Naive thymus-derived CD8-positive, alpha-beta T cell (primary cell): ENCODE results near the gene NACA. TPM values are rescaled to one million over a fixed set of nuclear protein-coding genes. Genes with fewer than 3 reads are reported as not detected.
"Not testable (repeated sequence)": the region's sequence is repeated elsewhere in the genome, so short reads cannot be mapped to it uniquely, and the experiment has no call there.

Source experiments
- ATAC-seq, 2 donors: fragments of 150-1000 bp; cut with Tn5 transposase in 1 of 2; sonication (Bioruptor Pico), chemical (Tn5 transposase) in 1 of 2; 1 replicate in 1 of 2; 2 replicates in 1 of 2; pipeline ENCODE4 v1.10.0; 2021; ENCODE audit warnings: mild to moderate bottlenecking in 2 of 2, moderate library complexity in 2 of 2
- POLR2A ChIA-PET: fragments of 350-600 bp; sonication (Branson Sonifier 250); formaldehyde crosslinking; loops from one replicate; lab custom pipeline; 2021; ENCODE audit warnings: antibody characterized with exemption; lab: Charles Lee
- DNase-seq, 10 donors: peaks; one replicate each; pipeline versions ENCODE4 v3.0.0 to v3.0.0-alpha.2; 2020 to 2022
- H3K27ac Mint-ChIP-seq, 10 donors: one replicate each; pipeline ENCODE4 v1.8.0; 2020 to 2022; ENCODE audit warnings: mild to moderate bottlenecking in 10 of 10, mixed read lengths in 10 of 10, moderate library complexity in 4 of 10, inconsistent platforms in 1 of 10
- H3K27me3 Mint-ChIP-seq, 5 donors: one replicate each; pipeline ENCODE4 v1.8.0; 2021 to 2022; ENCODE audit warnings: mixed read lengths in 5 of 5
- H3K36me3 Mint-ChIP-seq, 3 donors: one replicate each; pipeline ENCODE4 v1.8.0; 2020 to 2022; ENCODE audit warnings: mixed read lengths in 3 of 3, mild to moderate bottlenecking in 2 of 3, inconsistent platforms in 1 of 3
- H3K4me1 Mint-ChIP-seq, 4 donors: one replicate each; pipeline ENCODE4 v1.8.0; 2021 to 2022; ENCODE audit warnings: mixed read lengths in 4 of 4
- H3K4me3 Mint-ChIP-seq, 10 donors: one replicate each; pipeline ENCODE4 v1.8.0; 2020 to 2022; ENCODE audit warnings: mild to moderate bottlenecking in 10 of 10, mixed read lengths in 10 of 10, moderate library complexity in 6 of 10, inconsistent platforms in 1 of 10
- H3K9me3 Mint-ChIP-seq, 9 donors: one replicate each; pipeline ENCODE4 v1.8.0; 2020 to 2022; ENCODE audit warnings: mixed read lengths in 9 of 9, mild to moderate bottlenecking in 3 of 9, inconsistent platforms in 1 of 9, moderate library complexity in 1 of 9
- polyA plus RNA-seq, 3 donors: library from polyadenylated mRNA; unstranded; fragments of 300-500 nt; fragmentation: Illumina TruSeq; gene quantifications; one replicate each; pipeline ENCODE4 v1.2.3, GENCODE V29; 2021
- total RNA-seq, 8 experiments: library from RNA in 2 of 8; stranded (reverse) in 2 of 8; gene quantifications; one replicate each; pipeline ENCODE4 v1.2.3 and lab custom pipeline; 2021 to 2026

NACA gene
- total and polyA plus RNA-seq, 5 experiments from 2014 or later: 1,330 to 1,474 (median 1,441) TPM

DNA sequence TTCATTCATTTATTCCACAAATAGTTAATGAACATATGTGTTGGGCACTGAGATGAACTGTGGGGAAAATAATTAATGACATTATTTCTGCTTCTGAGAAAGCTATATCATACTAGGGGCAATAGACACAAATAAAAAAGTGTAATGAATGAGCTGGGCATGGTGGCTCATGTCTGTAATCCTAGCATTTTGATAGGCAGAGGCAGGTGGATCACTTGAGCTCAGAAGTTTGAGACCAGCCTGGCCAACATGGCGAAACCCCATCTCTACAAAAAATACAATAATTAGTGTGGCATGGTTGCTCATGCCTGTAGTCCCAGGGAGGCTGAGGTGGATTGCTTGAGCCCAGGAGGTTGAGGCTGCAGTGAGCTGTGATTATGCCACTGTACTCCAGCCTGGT, 32.9 kb upstream of the NACA start:
- DNase-seq, H3K4me3 Mint-ChIP-seq, H3K27me3 Mint-ChIP-seq, ATAC-seq, H3K9me3 Mint-ChIP-seq, POLR2A ChIA-PET, H3K4me1 Mint-ChIP-seq, H3K36me3 Mint-ChIP-seq: not testable (repeated sequence)
- peak overlapping the region in 1 of 10 donors; percentile 1 for H3K27ac Mint-ChIP-seq

DNA sequence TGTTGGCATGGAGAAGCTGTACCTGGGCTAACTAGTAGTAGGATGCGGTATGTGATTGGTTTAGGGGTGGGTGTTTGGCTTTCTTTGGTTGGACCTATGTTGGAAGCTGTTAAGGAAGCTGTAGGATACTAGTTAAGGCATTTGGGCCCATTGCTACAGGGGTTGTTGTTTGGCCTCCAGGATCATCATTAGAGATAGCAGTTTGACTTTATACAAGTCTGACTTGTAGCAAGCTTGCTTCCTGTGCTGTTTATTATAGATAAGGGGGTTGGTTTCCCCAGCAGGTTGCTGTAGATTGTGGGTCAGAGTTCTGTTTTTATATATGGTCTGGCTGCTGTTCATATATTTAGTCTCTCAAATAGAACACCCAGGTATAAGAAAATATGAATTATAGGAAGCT, 28.5 kb upstream of the NACA start:
- ATAC-seq (no peak), DNase-seq (no peak)
- H3K9me3 Mint-ChIP-seq: peaks cover 0 to 2% (median 0%) of the 10 kb centered on the region in 9 donors
- H3K36me3 Mint-ChIP-seq: peaks cover 0 to 18% (median 5%) of the 10 kb centered on the region in 3 donors
- peak overlapping the region in 4 of 10 donors; percentile 21 to 68 (median 41) for H3K27ac Mint-ChIP-seq
- peaks cover 18 to 34% (median 28%) of the 10 kb centered on the region in 4 donors for H3K4me1 Mint-ChIP-seq
- no peaks in the 10 kb centered on the region for H3K27me3 Mint-ChIP-seq
- POLR2A ChIA-PET: interaction anchor here (0.9 to 3.1 kb wide), 3 partner anchors 27 to 32 kb away, joined by 3 to 19 read pairs (median 3); partner anchors contain the start of gene NACA
- peak overlapping the region in 8 of 10 donors; percentile 16 to 83 (median 59) for H3K4me3 Mint-ChIP-seq

DNA sequence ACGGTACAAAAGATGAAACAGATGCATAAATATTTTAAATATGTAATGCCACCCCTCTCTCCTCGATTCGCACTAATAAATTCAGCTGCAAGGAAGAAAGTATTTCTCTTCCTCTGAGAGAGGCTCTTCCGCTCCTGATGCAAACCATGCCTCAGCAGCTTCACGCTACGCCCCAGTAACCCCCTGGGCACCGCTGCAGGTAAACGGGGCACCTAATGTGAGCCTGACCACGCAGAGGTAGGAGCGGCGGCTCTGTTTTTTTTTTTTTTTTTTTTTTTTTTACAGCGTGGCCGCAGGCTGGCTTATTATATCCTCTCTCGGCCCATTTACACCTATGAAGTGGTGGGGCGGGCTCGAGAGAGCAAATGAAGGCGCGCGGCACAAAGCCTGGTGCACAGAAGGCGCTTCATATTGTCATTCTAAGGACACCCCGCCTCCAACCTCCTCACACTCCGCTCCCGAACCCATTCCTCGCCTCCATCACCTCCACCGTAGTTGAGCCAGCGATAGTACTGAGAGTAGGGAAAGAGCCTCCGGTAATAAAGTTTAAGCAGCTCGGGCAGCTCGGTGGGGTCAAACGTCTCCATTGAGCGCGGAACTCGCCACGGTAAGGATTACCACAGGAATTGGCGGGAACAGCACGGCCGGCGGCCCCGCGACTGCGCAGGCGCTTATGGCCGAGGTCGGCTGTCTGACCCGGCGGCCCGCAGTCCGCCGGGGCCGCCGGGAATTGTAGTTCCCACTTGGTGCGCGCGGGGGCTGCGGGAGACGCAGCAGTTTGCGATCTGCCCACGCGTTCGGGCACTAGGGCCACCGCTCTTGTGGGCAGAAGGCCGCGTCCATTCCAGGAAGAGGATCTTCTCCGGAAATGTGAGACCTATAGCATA, 26.9 kb upstream of the NACA start, which contains the start of gene PRIM1:
Gene PRIM1, minus strand, starts transcription at position 612 of the 887 bp plus-strand sequence. Its CDS starts 25 bp downstream, at position 587.
- H3K27ac Mint-ChIP-seq: peak within 1 kb of the TSS; percentile 80 to 97 (median 95)
- peaks cover 0 to 34% (median 15%) of the 10 kb centered on the region in 3 donors for H3K36me3 Mint-ChIP-seq
- POLR2A ChIA-PET: interaction anchor here (0.7 to 3.1 kb wide), 12 partner anchors 26 to 242 kb away, joined by 3 to 19 read pairs (median 4); partner anchors contain the start of genes ATP5F1B, NACA and PTGES3
- ATAC-seq (peak; percentile 84 to 87), DNase-seq (peak; percentile 66 to 87 (median 80))
- H3K4me1 Mint-ChIP-seq: peaks cover 18 to 44% (median 38%) of the 10 kb centered on the region in 4 donors
- peak within 1 kb of the TSS; percentile 93 to 99 (median 95) for H3K4me3 Mint-ChIP-seq
- no peaks in the 10 kb centered on the region for H3K27me3 Mint-ChIP-seq
- no peaks in the 10 kb centered on the region for H3K9me3 Mint-ChIP-seq

DNA sequence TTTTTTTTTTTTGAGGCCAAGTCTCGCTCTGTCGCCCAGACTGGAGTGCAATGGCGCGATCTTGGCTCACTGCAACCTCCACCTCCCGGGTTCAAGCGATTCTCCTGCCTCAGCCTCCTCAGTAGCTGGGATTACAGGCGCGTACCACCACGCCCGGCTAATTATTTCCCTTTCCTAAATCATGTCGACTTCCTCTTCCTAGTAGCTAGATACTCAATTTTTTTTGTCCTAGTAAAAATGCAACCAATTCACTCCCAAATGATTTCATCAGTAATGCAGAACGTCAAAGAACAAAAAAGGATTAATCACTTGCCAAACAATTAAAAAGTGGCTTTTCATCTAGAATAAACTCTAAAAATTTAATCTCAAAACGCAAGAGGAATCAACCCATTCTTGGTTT, 25.5 kb upstream of the NACA start:
- peaks cover 0 to 47% (median 15%) of the 10 kb centered on the region in 3 donors for H3K36me3 Mint-ChIP-seq
- peak overlapping the region in 7 of 10 donors; percentile 13 to 97 (median 89) for H3K27ac Mint-ChIP-seq
- POLR2A ChIA-PET: interaction anchor here (0.7 to 3.1 kb wide), 5 partner anchors 25 to 302 kb away, joined by 3 to 19 read pairs (median 4); partner anchors contain the start of genes NACA and PTGES3
- H3K4me3 Mint-ChIP-seq: peak overlapping the region in 3 of 10 donors; percentile 94 to 96 (median 95)
- H3K4me1 Mint-ChIP-seq: peaks cover 18 to 47% (median 42%) of the 10 kb centered on the region in 4 donors
- not testable (repeated sequence) for H3K27me3 Mint-ChIP-seq, DNase-seq, ATAC-seq, H3K9me3 Mint-ChIP-seq

DNA sequence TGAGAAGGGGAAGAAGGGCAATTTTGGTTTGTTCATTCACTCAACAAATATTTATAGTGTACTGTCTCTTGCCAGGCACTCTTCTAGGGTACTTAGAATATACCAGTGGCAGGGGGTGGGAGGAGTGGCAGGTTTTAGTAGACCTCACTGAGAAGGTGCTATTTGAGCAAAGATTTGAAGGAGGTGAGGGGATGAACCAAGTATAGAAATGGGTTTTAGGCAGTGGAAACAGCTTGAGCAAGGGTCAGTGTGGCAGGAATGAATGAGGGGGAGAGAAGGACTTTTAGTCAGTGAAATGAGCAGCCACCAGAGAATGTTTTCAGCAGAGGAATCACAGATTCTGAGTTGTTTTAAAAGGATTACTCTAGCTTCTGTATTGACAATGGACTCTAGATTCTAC, 24.8 kb upstream of the NACA start:
- POLR2A ChIA-PET: interaction anchor here (0.6 to 1.4 kb wide), 2 partner anchors 24 to 66 kb away, joined by 3 to 10 read pairs; partner anchors contain the start of gene NACA
- ATAC-seq (no peak), DNase-seq (no peak)

DNA sequence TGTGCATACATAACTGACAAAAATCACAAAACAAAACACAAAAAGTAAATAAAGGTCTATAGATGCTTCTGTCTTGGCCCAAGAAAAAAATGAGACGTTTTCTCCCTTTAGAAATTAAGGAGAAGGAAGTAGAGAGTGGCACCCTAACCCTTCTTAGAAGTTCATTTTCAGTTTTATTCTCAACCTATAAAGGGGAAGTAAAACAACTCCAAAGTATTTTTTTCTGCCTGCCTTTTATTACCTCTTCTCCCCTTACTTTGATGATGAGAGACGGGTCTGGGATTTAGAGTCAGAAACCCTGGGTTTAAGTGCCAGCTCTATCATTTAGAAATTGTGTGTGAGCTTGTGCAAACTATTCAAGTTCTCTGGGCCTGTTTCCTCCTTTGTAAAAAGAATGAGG, 24.3 kb upstream of the NACA start:
- peaks cover 18 to 47% (median 42%) of the 10 kb centered on the region in 4 donors for H3K4me1 Mint-ChIP-seq
- no peaks in the 10 kb centered on the region for H3K27me3 Mint-ChIP-seq
- DNase-seq (no peak), ATAC-seq (no peak)
- H3K9me3 Mint-ChIP-seq: no peaks in the 10 kb centered on the region
- peak overlapping the region in 4 of 10 donors; percentile 30 to 96 (median 76) for H3K27ac Mint-ChIP-seq
- peaks cover 0 to 58% (median 16%) of the 10 kb centered on the region in 3 donors for H3K36me3 Mint-ChIP-seq
- POLR2A ChIA-PET: interaction anchor here (0.6 to 1.4 kb wide), 2 partner anchors 24 to 65 kb away, joined by 3 to 10 read pairs; partner anchors contain the start of gene NACA
- peak overlapping the region in 2 of 10 donors; percentile 47 to 61 for H3K4me3 Mint-ChIP-seq

More for the DNA sequence above, 24.8 kb upstream of the NACA start:
- no peaks in the 10 kb centered on the region for H3K27me3 Mint-ChIP-seq
- peak overlapping the region in 9 of 10 donors; percentile 30 to 96 (median 85) for H3K27ac Mint-ChIP-seq
- no peaks in the 10 kb centered on the region for H3K9me3 Mint-ChIP-seq
- H3K4me1 Mint-ChIP-seq: peaks cover 18 to 47% (median 42%) of the 10 kb centered on the region in 4 donors
- H3K36me3 Mint-ChIP-seq: peaks cover 0 to 53% (median 16%) of the 10 kb centered on the region in 3 donors
- peak overlapping the region in 9 of 10 donors; percentile 33 to 94 (median 67) for H3K4me3 Mint-ChIP-seq

DNA sequence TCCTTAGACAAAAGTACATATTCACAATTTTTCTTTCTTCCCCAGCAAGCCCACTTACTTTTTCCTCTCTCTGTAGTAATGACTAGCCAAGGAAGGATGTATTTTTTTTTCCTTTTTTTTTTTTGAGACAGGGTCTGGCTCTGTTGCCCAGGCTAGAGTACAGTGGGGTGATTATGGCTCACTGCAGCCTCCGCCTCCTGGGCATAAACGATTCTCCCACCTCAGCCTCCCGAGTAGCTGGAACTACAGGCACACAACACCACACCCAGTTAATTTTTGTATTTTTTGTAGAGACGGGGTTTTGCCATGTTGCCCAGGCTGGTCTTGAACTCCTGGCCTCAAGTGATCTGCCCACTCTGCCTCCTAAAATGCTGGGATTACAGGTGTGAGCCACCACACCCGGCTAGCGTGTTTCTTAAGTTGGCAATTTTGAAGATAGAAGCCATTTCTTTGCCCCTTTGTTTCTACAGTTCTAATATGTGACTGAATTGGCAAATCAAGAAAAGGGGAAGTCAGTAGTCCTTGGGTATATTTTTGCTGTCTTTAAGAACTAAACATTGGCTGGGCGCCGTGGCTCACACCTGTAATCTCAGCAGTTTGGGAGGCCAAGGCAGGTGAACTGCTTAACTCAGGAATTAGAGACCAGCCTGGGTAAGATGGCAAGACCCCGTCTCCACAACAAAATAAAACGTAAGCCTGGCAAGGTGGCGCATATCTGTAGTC, 3.2 kb upstream of the NACA start:
- Mint-ChIP-seq H3K9me3 (no peaks in the 10 kb centered on the region), H3K36me3 (peaks cover 0 to 48% (median 19%) of the 10 kb centered on the region in 3 donors), H3K27ac (peak overlapping the region in 3 of 10 donors; percentile 22 to 52 (median 48)), H3K4me1 (peaks cover 15 to 29% (median 21%) of the 10 kb centered on the region in 4 donors), H3K27me3 (no peaks in the 10 kb centered on the region), H3K4me3 (no peak overlapping the region)
- ATAC-seq (no peak), DNase-seq (no peak)
- POLR2A ChIA-PET: interaction anchor here (0.7 kb wide), 1 partner anchor 104 kb away, joined by 5 read pairs; no protein-coding TSS in a partner anchor

DNA sequence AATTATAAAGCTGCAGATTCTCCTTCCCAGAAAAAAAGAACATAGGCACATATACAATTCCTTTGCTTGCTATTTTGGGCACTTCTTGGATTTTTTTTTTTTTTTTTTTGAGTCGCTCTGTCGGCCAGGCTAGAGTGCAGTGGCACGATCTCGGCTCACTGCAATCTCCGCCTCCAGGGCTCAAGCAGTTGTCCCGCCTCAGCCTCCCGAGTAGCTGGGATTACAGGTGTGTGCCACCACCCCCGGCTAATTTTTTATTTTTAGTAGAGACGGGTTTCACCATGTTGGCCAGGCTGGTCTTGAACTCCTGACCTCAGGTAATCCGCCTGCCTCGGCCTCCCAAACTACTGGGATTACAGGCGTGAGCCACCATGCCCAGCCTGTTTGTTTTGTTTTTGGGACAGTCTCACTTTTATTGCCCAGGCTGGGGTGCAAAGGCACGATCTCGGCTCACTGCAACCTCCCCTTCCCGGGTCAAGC, 1.1 kb upstream of the NACA start:
- H3K27me3 Mint-ChIP-seq, ATAC-seq, DNase-seq, H3K9me3 Mint-ChIP-seq: not testable (repeated sequence)
- peak overlapping the region; percentile 92 to 98 (median 96) for H3K4me3 Mint-ChIP-seq
- POLR2A ChIA-PET: interaction anchor here (0.7 to 3.2 kb wide), 19 partner anchors 8 to 565 kb away, joined by 3 to 110 read pairs (median 8); partner anchors contain the start of genes ATP5F1B, BAZ2A, LRP1 and NEMP1
- H3K36me3 Mint-ChIP-seq: peaks cover 0 to 45% (median 13%) of the 10 kb centered on the region in 3 donors
- H3K4me1 Mint-ChIP-seq: peaks cover 23 to 49% (median 42%) of the 10 kb centered on the region in 4 donors
- peak overlapping the region; percentile 97 to 99 (median 98) for H3K27ac Mint-ChIP-seq

DNA sequence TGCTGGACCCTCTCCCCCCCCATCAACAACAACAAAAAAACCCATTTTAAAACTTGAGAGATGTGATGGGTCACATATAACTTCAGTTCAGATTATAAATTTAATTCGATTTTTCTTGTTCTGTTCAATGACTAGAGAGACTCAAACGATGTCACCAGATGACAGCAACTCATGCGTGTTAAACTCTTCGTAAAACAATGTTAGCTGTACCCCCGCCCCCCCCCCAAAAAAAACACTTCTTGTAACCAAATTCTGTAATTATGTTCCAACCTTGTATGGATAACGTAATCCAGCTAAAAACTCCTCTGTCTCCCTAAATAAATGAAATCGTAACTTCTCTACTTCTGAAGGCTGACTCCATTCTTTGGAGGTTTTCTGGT, 614 bp upstream of the NACA start:
- H3K4me1 Mint-ChIP-seq: peaks cover 28 to 54% (median 47%) of the 10 kb centered on the region in 4 donors
- H3K27me3 Mint-ChIP-seq: no peaks in the 10 kb centered on the region
- H3K4me3 Mint-ChIP-seq: peak overlapping the region; percentile 92 to 98 (median 96)
- DNase-seq (no peak), ATAC-seq (peak in 1 of 2 donors; percentile 0)
- H3K27ac Mint-ChIP-seq: peak overlapping the region; percentile 97 to 99 (median 98)
- POLR2A ChIA-PET: interaction anchor here (0.6 to 3.2 kb wide), 30 partner anchors 9 to 1016 kb away, joined by 3 to 110 read pairs (median 4); partner anchors contain the start of genes ATP5F1B, BAZ2A, LRP1 and NEMP1
- H3K9me3 Mint-ChIP-seq: no peaks in the 10 kb centered on the region
- peaks cover 0 to 45% (median 9%) of the 10 kb centered on the region in 3 donors for H3K36me3 Mint-ChIP-seq

DNA sequence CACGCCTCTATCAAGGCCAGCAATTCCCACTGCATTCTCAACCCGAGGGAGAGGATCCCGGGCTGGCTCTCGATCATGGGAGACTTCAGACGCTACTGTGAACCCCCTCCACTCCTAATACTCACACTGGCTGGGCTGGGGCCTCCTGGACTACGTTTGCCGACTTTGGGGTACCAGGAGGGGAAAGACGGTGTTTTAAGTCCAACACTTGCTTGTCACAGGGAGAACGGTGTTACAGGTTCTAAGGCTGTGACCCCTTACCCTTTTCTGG, 463 bp downstream of the NACA start:
- H3K4me3 Mint-ChIP-seq: peak overlapping the region; percentile 92 to 98 (median 96)
- POLR2A ChIA-PET: interaction anchor here (0.7 to 8.9 kb wide), 13 partner anchors 8 to 1017 kb away, joined by 3 to 110 read pairs (median 8); partner anchors contain the start of genes ATP5F1B, BAZ2A, PTGES3 and RAB5B
- no peak for ATAC-seq
- peak in 1 of 10 donors; percentile 7 for DNase-seq
- H3K9me3 Mint-ChIP-seq: no peaks in the 10 kb centered on the region
- H3K36me3 Mint-ChIP-seq: peaks cover 0 to 50% (median 10%) of the 10 kb centered on the region in 3 donors
- H3K4me1 Mint-ChIP-seq: peaks cover 39 to 65% (median 58%) of the 10 kb centered on the region in 4 donors
- no peaks in the 10 kb centered on the region for H3K27me3 Mint-ChIP-seq
- peak overlapping the region; percentile 97 to 99 (median 98) for H3K27ac Mint-ChIP-seq
